ENCODE measurements around the gene CLDN4. TPM values are rescaled to one million over a fixed set of nuclear protein-coding genes. Genes with fewer than 3 reads are reported as not detected.

CLDN4 gene
- total RNA-seq, 1 experiment from 2014 or later = 15.6 TPM

- WGBS (ENCODE audit: extremely low coverage, insufficient read length, low lambda C conversion rate) = no CpG with 5 or more reads among the region's 15 CpGs
- H2AK5ac ChIP-seq (ENCODE audit: insufficient read length, low read length) = no peak overlapping the region
- H3K4me3 Mint-ChIP-seq = peak overlapping the region; percentile 78 to 87
- no peak overlapping the region for H3T11ph ChIP-seq (ENCODE audit: low read length)
- no peak overlapping the region for H3K56ac ChIP-seq (ENCODE audit: insufficient read length, low read depth, low read length)
- H3K4ac ChIP-seq (ENCODE audit: low read depth, low read length) = no peak overlapping the region
- TF ChIP-seq CTCF (conservative IDR thresholded peaks at IDR 0.05) = no peak; the same call in 2 of the 3 replicates
- no peaks in the 10 kb centered on the region for H3K79me2 ChIP-seq (ENCODE audit: insufficient read depth, low read length)
- no peaks in the 10 kb centered on the region; a peak in 2 of 5 replicates for H3K9me3 Mint-ChIP-seq
- peaks cover 3% of the 10 kb centered on the region for H3K23me2 ChIP-seq (ENCODE audit: insufficient read length, low read depth, low read length, poor library complexity, severe bottlenecking)
- peak overlapping the region; percentile 94 for H3K18ac ChIP-seq (ENCODE audit: insufficient read length, low read depth, low read length)
- H3K9me3 ChIP-seq (ENCODE audit: control insufficient read depth, low read depth, low read length) = no peaks in the 10 kb centered on the region
- peaks cover 0 to 11% (median 0%) of the 10 kb centered on the region in 3 experiments; a peak in 3 of 7 replicates for H3K36me3 Mint-ChIP-seq (ENCODE audit: insufficient read depth in 1 of 3, low read depth in 3 of 3)
- H3K4me2 ChIP-seq (ENCODE audit: insufficient read depth, insufficient read length, low read length) = peak overlapping the region; percentile 64
- no peaks in the 10 kb centered on the region for H3K79me1 ChIP-seq (ENCODE audit: insufficient read depth, low read depth, low read length, poor library complexity, severe bottlenecking)
- H4K8ac ChIP-seq (replicated peaks; ENCODE audit: insufficient read length, low read depth, low read length) = no peak overlapping the region
- no peak overlapping the region for H2AFZ ChIP-seq (ENCODE audit: low read length)
- H3K27ac ChIP-seq (ENCODE audit: insufficient read length, low read depth, low read length) = no peak overlapping the region
- no peak overlapping the region for H4K91ac ChIP-seq (ENCODE audit: insufficient read length, low read depth, low read length)
- H2BK12ac ChIP-seq (ENCODE audit: insufficient read length, low read depth, low read length) = no peak overlapping the region
- H2BK15ac ChIP-seq (ENCODE audit: low read depth, low read length) = no peak overlapping the region
- peaks cover 3% of the 10 kb centered on the region for H3K27me3 Mint-ChIP-seq (ENCODE audit: low read depth)
- H3K23ac ChIP-seq (ENCODE audit: insufficient read length, low read depth, low read length) = no peak overlapping the region
- H3K4me1 ChIP-seq (ENCODE audit: insufficient read depth, low read length) = no peaks in the 10 kb centered on the region
- H3K27me3 ChIP-seq (ENCODE audit: insufficient read depth, low read length) = no peaks in the 10 kb centered on the region
- H3K27ac Mint-ChIP-seq = peak overlapping the region in 2 of 3 experiments; percentile 91 to 92; a peak in 2 of 7 replicates
- peaks cover 23 to 26% of the 10 kb centered on the region in 2 experiments for H3K4me1 Mint-ChIP-seq
- H4K20me1 ChIP-seq (ENCODE audit: control insufficient read depth, insufficient read depth, insufficient read length) = no peaks in the 10 kb centered on the region
- H2BK120ac ChIP-seq (ENCODE audit: low read depth, low read length, poor library complexity, severe bottlenecking) = no peak overlapping the region
- no peak overlapping the region for H2BK5ac ChIP-seq (ENCODE audit: insufficient read length, low read length)
- no peak overlapping the region; the same call in 1 of the 2 replicates for H3K14ac ChIP-seq (ENCODE audit: insufficient read depth, low read length)
- H2BK20ac ChIP-seq (ENCODE audit: low read depth, low read length, poor library complexity, severe bottlenecking) = no peak overlapping the region
- peak; percentile 86 for DNase-seq
- H4K5ac ChIP-seq (ENCODE audit: insufficient read length, low read depth, low read length) = no peak overlapping the region
- H3K9ac ChIP-seq (ENCODE audit: extremely low read depth, insufficient read length, low read length) = peak overlapping the region; percentile 75
These were observed 10.9 kb downstream of the CLDN4 start for GRCh38 chr7:73841689-73842066.
